GM12878 (cell line): Measurements from ENCODE around the gene DCAF7. TPM values are rescaled to one million over a fixed set of nuclear protein-coding genes. Genes with fewer than 3 reads are reported as not detected.

Source experiments
- ATAC-seq: fragments of 200-7000 bp; cut with Tn5 transposase; 3 replicates; pipeline ENCODE4 v1.9.1; 2020; ENCODE audit warnings: mild to moderate bottlenecking, moderate library complexity
- BruUV-seq: library from RNA; stranded (reverse); fragments of 400-500 nt; replicated peaks from 2 replicates; lab custom pipeline; 2021; lab: Mats Ljungman, UMichigan
- CTCF ChIA-PET: fragments of 300-600 bp; sonication (Branson Sonifier 250); formaldehyde crosslinking; extraction: SDS; loops from one replicate; lab custom pipeline; 2021; ENCODE audit warnings: inconsistent platforms; lab: Yijun Ruan, JAX
- POLR2A ChIA-PET: fragments of 350-600 bp; formaldehyde crosslinking; extraction: SDS; loops from one replicate; lab custom pipeline; 2021; ENCODE audit warnings: inconsistent platforms; lab: Charles Lee
- RAD21 ChIA-PET: fragments of 300-600 bp; sonication (Branson Sonifier 250); formaldehyde crosslinking; loops from one replicate; lab custom pipeline; 2023; ENCODE audit warnings: antibody characterized with exemption; ENCODE audit not compliant: unreplicated experiment; lab: Charles Lee
- SMC1A ChIA-PET: fragments of 300-600 bp; sonication (Branson Sonifier 250); formaldehyde crosslinking; loops from one replicate; lab custom pipeline; 2023; ENCODE audit not compliant: unreplicated experiment, uncharacterized antibody; lab: Charles Lee
- DNase-seq: peaks from one replicate; pipeline ENCODE4 v3.0.0-alpha.2; 2011; ENCODE audit warnings: low read depth, low spot score
- FAIRE-seq: peaks from 3 replicates; lab custom pipeline; 2011; peaks lifted over from hg19 to GRCh38; lab: Jason Lieb, UNC
- H2AFZ ChIP-seq: 2 replicates; pipeline ENCODE4 v1.6.0; 2011; ENCODE audit warnings: low read depth, low read length, control low read depth; ENCODE audit not compliant: control insufficient read depth
- H3K27ac ChIP-seq: 2 replicates; pipeline ENCODE4 v1.5.1; 2011; ENCODE audit warnings: control low read depth; ENCODE audit not compliant: control insufficient read depth, insufficient read depth
- H3K27me3 ChIP-seq, 2 experiments: replicated peaks in 1 of 2; 2 replicates each; pipeline versions ENCODE4 v1.6.0 to v1.6.1; 2011; ENCODE audit warnings: low read length in 1 of 2; ENCODE audit not compliant: control insufficient read depth in 2 of 2, insufficient read depth in 2 of 2
- H3K36me3 ChIP-seq, 2 experiments: 2 replicates each; pipeline ENCODE4 v1.5.1; 2011; ENCODE audit warnings: low read length in 1 of 2; ENCODE audit not compliant: control insufficient read depth in 2 of 2, insufficient read depth in 2 of 2
- H3K4me1 ChIP-seq: 2 replicates; pipeline ENCODE4 v1.6.1; 2011; ENCODE audit warnings: mild to moderate bottlenecking, low read length, moderate library complexity, mixed read lengths; ENCODE audit not compliant: control insufficient read depth, insufficient read depth
- H3K4me2 ChIP-seq: 2 replicates; pipeline ENCODE4 v1.6.0; 2011; ENCODE audit warnings: control low read depth; ENCODE audit not compliant: control insufficient read depth, insufficient read depth
- H3K4me3 ChIP-seq: fragments of 200-600 bp; sonication (generic); 2 replicates; pipeline ENCODE4 v1.5.1; 2016
- H3K79me2 ChIP-seq: 2 replicates; pipeline ENCODE4 v1.6.0; 2011; ENCODE audit warnings: low read length; ENCODE audit not compliant: control insufficient read depth, insufficient read depth
- H3K9ac ChIP-seq: 2 replicates; pipeline ENCODE4 v1.8.0; 2011; ENCODE audit warnings: low read length, control low read depth, mixed read lengths; ENCODE audit not compliant: control insufficient read depth, insufficient read depth
- H3K9me3 ChIP-seq: replicated peaks from 3 replicates; pipeline ENCODE4 v1.5.1; 2011; ENCODE audit warnings: mild to moderate bottlenecking, low read length; ENCODE audit not compliant: control insufficient read depth, insufficient read depth
- H4K20me1 ChIP-seq: 2 replicates; pipeline ENCODE4 v1.6.0; 2011; ENCODE audit not compliant: control insufficient read depth, insufficient read depth
- BCL3 ChIP-seq: IDR thresholded peaks from 2 replicates; pipeline ENCODE4 v1.6.1; 2011; ENCODE audit warnings: borderline replicate concordance, low read depth, mild to moderate bottlenecking, moderate library complexity, low read length; ENCODE audit not compliant: insufficient read depth, poor library complexity, severe bottlenecking
- CREB1 ChIP-seq: IDR thresholded peaks from 2 replicates; pipeline ENCODE4 v1.6.1; 2012; ENCODE audit warnings: low read depth, mild to moderate bottlenecking, inconsistent platforms
- FOXM1 ChIP-seq: IDR thresholded peaks from 2 replicates; pipeline ENCODE4 v1.6.1; 2012; ENCODE audit warnings: low read depth, mild to moderate bottlenecking, inconsistent platforms, low read length, moderate library complexity
- NFYB ChIP-seq: IDR thresholded peaks from 2 replicates; pipeline ENCODE4 v1.6.1; 2011; ENCODE audit warnings: low read depth, mild to moderate bottlenecking, low read length, improper control_type of control experiment, moderate library complexity; ENCODE audit not compliant: insufficient read depth
- RB1 ChIP-seq: fragments of 450-650 bp; formaldehyde crosslinking; IDR thresholded peaks from 2 replicates; pipeline ENCODE4 v1.6.1; 2017; ENCODE audit warnings: mild to moderate bottlenecking, borderline replicate concordance
- SMAD5 ChIP-seq: IDR thresholded peaks from 2 replicates; pipeline ENCODE4 v1.6.1; 2016; ENCODE audit warnings: antibody characterized with exemption, low read depth
- WGBS: methylation state at CpG from one replicate; pipeline ENCODE4 v1.1.6; 2016; ENCODE audit warnings: low lambda C conversion rate; ENCODE audit not compliant: insufficient replicate concordance, insufficient coverage; ENCODE audit errors: missing lambda C conversion rate; 5-methylcytosine and 5-hydroxymethylcytosine counted together
- in situ Hi-C: fragments of 300-500 bp; cut with MboI; formaldehyde crosslinking; loops from 9 replicates; pipeline ENCODE4 v1.14.3; 2018; ENCODE audit warnings: mixed read lengths
- intact Hi-C: fragments of 100-400 bp; cut with micrococcal nuclease; formaldehyde crosslinking; loops from one replicate; pipeline ENCODE4 v1.14.2; 2022; ENCODE audit not compliant: unreplicated experiment
- polyA plus RNA-seq, 11 experiments: library from polyadenylated mRNA; depleted of rRNA in 4 of 11; unstranded in 6 of 11; stranded (reverse) in 5 of 11; fragments of >200 nt; fragmentation: Nextera tagmentation in 4 of 11; fragmentation: Illumina TruSeq in 1 of 11; extraction: Ambion mirVana in 4 of 11; extraction: Trizol in 1 of 11; gene quantifications; 1 replicate in 1 of 11; 2 replicates in 10 of 11; pipeline versions ENCODE4 v1.2.1 to v1.2.3, GENCODE V29; 2011 to 2016; ENCODE audit warnings: inconsistent platforms in 2 of 11, missing spikeins in 2 of 11, low read depth in 1 of 11
- total RNA-seq, 4 experiments: library from RNA; depleted of rRNA in 3 of 4; stranded (reverse); fragments of >200 nt in 3 of 4; fragmentation: Illumina TruSeq in 1 of 4; extraction: Trizol in 1 of 4; gene quantifications; 2 replicates each; pipeline versions ENCODE4 v1.2.1 to v1.2.3, GENCODE V29; 2013 to 2021
- TF ChIP-seq, protein P1 (sequence below): IDR thresholded peaks from 2 replicates; pipeline ENCODE4 v1.6.1; 2012; ENCODE audit warnings: mild to moderate bottlenecking, low read depth, low read length

Gene DCAF7
- total and polyA plus RNA-seq, 10 of the 15 experiments (the other 5 are each of a cell fraction or from before 2014, with no cell fraction given), result 27.0 to 103 (median 54.5) TPM

GRCh38 chr17:63595132-63595531 lies 44.9 kb downstream of the DCAF7 start (continued):
- TF ChIP-seq RB1 (no peak), CREB1 (no peak), NFYB (no peak), FOXM1 (no peak)
- TF ChIP-seq, protein P1, sequence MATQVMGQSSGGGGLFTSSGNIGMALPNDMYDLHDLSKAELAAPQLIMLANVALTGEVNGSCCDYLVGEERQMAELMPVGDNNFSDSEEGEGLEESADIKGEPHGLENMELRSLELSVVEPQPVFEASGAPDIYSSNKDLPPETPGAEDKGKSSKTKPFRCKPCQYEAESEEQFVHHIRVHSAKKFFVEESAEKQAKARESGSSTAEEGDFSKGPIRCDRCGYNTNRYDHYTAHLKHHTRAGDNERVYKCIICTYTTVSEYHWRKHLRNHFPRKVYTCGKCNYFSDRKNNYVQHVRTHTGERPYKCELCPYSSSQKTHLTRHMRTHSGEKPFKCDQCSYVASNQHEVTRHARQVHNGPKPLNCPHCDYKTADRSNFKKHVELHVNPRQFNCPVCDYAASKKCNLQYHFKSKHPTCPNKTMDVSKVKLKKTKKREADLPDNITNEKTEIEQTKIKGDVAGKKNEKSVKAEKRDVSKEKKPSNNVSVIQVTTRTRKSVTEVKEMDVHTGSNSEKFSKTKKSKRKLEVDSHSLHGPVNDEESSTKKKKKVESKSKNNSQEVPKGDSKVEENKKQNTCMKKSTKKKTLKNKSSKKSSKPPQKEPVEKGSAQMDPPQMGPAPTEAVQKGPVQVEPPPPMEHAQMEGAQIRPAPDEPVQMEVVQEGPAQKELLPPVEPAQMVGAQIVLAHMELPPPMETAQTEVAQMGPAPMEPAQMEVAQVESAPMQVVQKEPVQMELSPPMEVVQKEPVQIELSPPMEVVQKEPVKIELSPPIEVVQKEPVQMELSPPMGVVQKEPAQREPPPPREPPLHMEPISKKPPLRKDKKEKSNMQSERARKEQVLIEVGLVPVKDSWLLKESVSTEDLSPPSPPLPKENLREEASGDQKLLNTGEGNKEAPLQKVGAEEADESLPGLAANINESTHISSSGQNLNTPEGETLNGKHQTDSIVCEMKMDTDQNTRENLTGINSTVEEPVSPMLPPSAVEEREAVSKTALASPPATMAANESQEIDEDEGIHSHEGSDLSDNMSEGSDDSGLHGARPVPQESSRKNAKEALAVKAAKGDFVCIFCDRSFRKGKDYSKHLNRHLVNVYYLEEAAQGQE, result no peak

- TF ChIP-seq BCL3 (peak; percentile 34), SMAD5 (no peak)
These were observed 46.7 kb downstream of the DCAF7 start for GRCh38 chr17:63596856-63597586.

More at GRCh38 chr17:63596856-63597586, 46.7 kb downstream of the DCAF7 start:
- H4K20me1 ChIP-seq, result no peaks in the 10 kb centered on the region
- ChIA-PET SMC1A (interaction anchor here (1.1 kb wide), 1 partner anchor 155 kb away, joined by 4 read pairs; no protein-coding TSS in a partner anchor), RAD21 (interaction anchor here (1.6 kb wide), 1 partner anchor 171 kb away, joined by 3 read pairs; no protein-coding TSS in a partner anchor), CTCF (interaction anchor here (0.7 to 1.5 kb wide), 2 partner anchors 15 to 171 kb away, joined by 3 to 4 read pairs; no protein-coding TSS in a partner anchor), POLR2A (no interaction called here)
- BruUV-seq, result no TSS peak
- H3K36me3 ChIP-seq, result peaks cover 0 to 5% of the 10 kb centered on the region in 2 experiments; a peak in 3 of 4 replicates
- H3K4me2 ChIP-seq, result no peak overlapping the region
- DNase-seq, result no peak
- WGBS, result 64% methylated on average over 6 of the region's 6 CpGs
- no peak overlapping the region for H3K9ac ChIP-seq
- in situ Hi-C loops (no loop called here), intact Hi-C loops (no loop called here)
- no peaks in the 10 kb centered on the region for H3K9me3 ChIP-seq
- H3K27ac ChIP-seq, result no peak overlapping the region
- no peak overlapping the region for H2AFZ ChIP-seq
- no peaks in the 10 kb centered on the region for H3K4me1 ChIP-seq
- no peak for ATAC-seq
- H3K27me3 ChIP-seq, result no peaks in the 10 kb centered on the region
- FAIRE-seq, result no peak
- H3K4me3 ChIP-seq, result no peak overlapping the region
- peaks cover 15% of the 10 kb centered on the region for H3K79me2 ChIP-seq
